Subcutaneous abdominal adipose tissue (tissue), 5 donors: ENCODE data around the gene CHP1.
"Not testable (repeated sequence)": the region's sequence is repeated elsewhere in the genome, so short reads cannot be mapped to it uniquely, and the experiment has no call there.

Experiments
- H3K27ac ChIP-seq: one replicate; pipeline ENCODE4 v1.7.0; 2013; ENCODE audit warnings: low read depth, mild to moderate bottlenecking, inconsistent platforms, low read length, moderate library complexity
- H3K27me3 ChIP-seq, 5 donors: one replicate each; pipeline ENCODE4 v1.7.0; 2013; ENCODE audit warnings: low read length in 5 of 5, inconsistent platforms in 1 of 5; ENCODE audit not compliant: control insufficient read depth in 5 of 5, insufficient read depth in 4 of 5
- H3K36me3 ChIP-seq, 5 donors: one replicate each; pipeline ENCODE4 v1.7.0; 2013; ENCODE audit warnings: low read length in 5 of 5; ENCODE audit not compliant: control insufficient read depth in 5 of 5, insufficient read depth in 5 of 5
- H3K4me1 ChIP-seq, 5 donors: one replicate each; pipeline ENCODE4 v1.7.0; 2013; ENCODE audit warnings: low read length in 5 of 5, mild to moderate bottlenecking in 3 of 5, moderate library complexity in 1 of 5; ENCODE audit not compliant: control insufficient read depth in 5 of 5, insufficient read depth in 5 of 5
- H3K4me3 ChIP-seq, 5 donors: one replicate each; pipeline ENCODE4 v1.7.0; 2013; ENCODE audit warnings: low read length in 5 of 5, low read depth in 1 of 5
- H3K9ac ChIP-seq, 5 donors: one replicate each; pipeline ENCODE4 v1.7.0; 2013; ENCODE audit warnings: low read length in 5 of 5, mild to moderate bottlenecking in 4 of 5, moderate library complexity in 3 of 5
- H3K9me3 ChIP-seq, 5 donors: one replicate each; pipeline ENCODE4 v1.7.0; 2013; ENCODE audit warnings: low read length in 5 of 5; ENCODE audit not compliant: control insufficient read depth in 5 of 5
- donor health status: healthy.
- donor health status: healthy.
- donor health status: healthy.
- donor health status: healthy.
- donor health status: healthy.

CHP1 gene

GRCh38 chr15:41278319-41278718, 47.3 kb downstream of the CHP1 start:
- no peak overlapping the region for H3K27ac ChIP-seq
- no peak overlapping the region for H3K4me3 ChIP-seq
- no peaks in the 10 kb centered on the region for H3K9me3 ChIP-seq
- peaks cover 0 to 5% (median 0%) of the 10 kb centered on the region in 5 donors for H3K4me1 ChIP-seq
- no peak overlapping the region for H3K9ac ChIP-seq
- peaks cover 21 to 58% (median 49%) of the 10 kb centered on the region in 5 donors for H3K36me3 ChIP-seq
- no peaks in the 10 kb centered on the region for H3K27me3 ChIP-seq

GRCh38 chr15:41279535-41280283, 48.6 kb downstream of the CHP1 start:
- Histone ChIP-seq H3K9ac (no peak overlapping the region), H3K36me3 (peaks cover 21 to 49% (median 43%) of the 10 kb centered on the region in 5 donors), H3K9me3 (no peaks in the 10 kb centered on the region), H3K27me3 (no peaks in the 10 kb centered on the region), H3K4me3 (no peak overlapping the region), H3K4me1 (peaks cover 0 to 13% (median 5%) of the 10 kb centered on the region in 5 donors), H3K27ac (no peak overlapping the region)

GRCh38 chr15:41281236-41281635, 50.2 kb downstream of the CHP1 start:
- Histone ChIP-seq H3K27ac (peak overlapping the region; percentile 9), H3K9ac (no peak overlapping the region), H3K36me3 (peaks cover 20 to 40% (median 34%) of the 10 kb centered on the region in 5 donors), H3K27me3 (no peaks in the 10 kb centered on the region), H3K4me3 (no peak overlapping the region), H3K4me1 (peaks cover 0 to 23% (median 16%) of the 10 kb centered on the region in 5 donors), H3K9me3 (no peaks in the 10 kb centered on the region)

GRCh38 chr15:41282436-41282835, 51.4 kb downstream of the CHP1 start:
- not testable (repeated sequence) for H3K9me3 ChIP-seq, H3K9ac ChIP-seq, H3K27me3 ChIP-seq, H3K4me3 ChIP-seq
- Histone ChIP-seq H3K36me3 (peaks cover 15 to 41% (median 33%) of the 10 kb centered on the region in 5 donors), H3K27ac (peak overlapping the region; percentile 9), H3K4me1 (peaks cover 0 to 28% (median 21%) of the 10 kb centered on the region in 5 donors)

- not testable (repeated sequence) for H3K9me3 ChIP-seq, H3K27me3 ChIP-seq
- Histone ChIP-seq H3K9ac (peak overlapping the region in 4 of 5 donors; percentile 68 to 94 (median 80)), H3K4me1 (peaks cover 0 to 29% (median 22%) of the 10 kb centered on the region in 5 donors), H3K4me3 (peak overlapping the region; percentile 68 to 99 (median 93)), H3K36me3 (peaks cover 16 to 45% (median 32%) of the 10 kb centered on the region in 5 donors), H3K27ac (peak overlapping the region; percentile 89)
Observed at GRCh38 chr15:41282980-41283652, 52.0 kb downstream of the CHP1 start.

- H3K36me3 ChIP-seq, result peaks cover 20 to 48% (median 34%) of the 10 kb centered on the region in 5 donors
- no peaks in the 10 kb centered on the region for H3K27me3 ChIP-seq
- H3K9ac ChIP-seq, result peak overlapping the region; percentile 77 to 94 (median 93)
- peaks cover 0 to 31% (median 29%) of the 10 kb centered on the region in 5 donors for H3K4me1 ChIP-seq
- peak overlapping the region; percentile 90 to 99 (median 94) for H3K4me3 ChIP-seq
- peak overlapping the region; percentile 89 for H3K27ac ChIP-seq
- H3K9me3 ChIP-seq, result no peaks in the 10 kb centered on the region
Observed at GRCh38 chr15:41283653-41284426, 52.8 kb downstream of the CHP1 start.

- H3K4me3 ChIP-seq, result peak overlapping the region; percentile 90 to 99 (median 94)
- H3K9ac ChIP-seq, result peak overlapping the region; percentile 77 to 94 (median 93)
- H3K4me1 ChIP-seq, result peaks cover 0 to 31% (median 29%) of the 10 kb centered on the region in 5 donors
Observed at GRCh38 chr15:41284427-41285177, 53.5 kb downstream of the CHP1 start.

GRCh38 chr15:41285285-41285684, 54.2 kb downstream of the CHP1 start:
- Histone ChIP-seq H3K4me1 (peaks cover 0 to 31% (median 29%) of the 10 kb centered on the region in 5 donors), H3K4me3 (peak overlapping the region; percentile 90 to 99 (median 94)), H3K36me3 (peaks cover 9 to 37% (median 23%) of the 10 kb centered on the region in 5 donors), H3K27me3 (no peaks in the 10 kb centered on the region), H3K27ac (peak overlapping the region; percentile 89), H3K9me3 (no peaks in the 10 kb centered on the region), H3K9ac (peak overlapping the region in 3 of 5 donors; percentile 91 to 94 (median 93))

More at GRCh38 chr15:41284427-41285177, 53.5 kb downstream of the CHP1 start:
- Histone ChIP-seq H3K27ac (peak overlapping the region; percentile 89), H3K9me3 (no peaks in the 10 kb centered on the region), H3K36me3 (peaks cover 16 to 44% (median 29%) of the 10 kb centered on the region in 5 donors), H3K27me3 (no peaks in the 10 kb centered on the region)

- Histone ChIP-seq H3K36me3 (peaks cover 9 to 45% (median 22%) of the 10 kb centered on the region in 5 donors), H3K9ac (no peak overlapping the region), H3K4me3 (no peak overlapping the region), H3K9me3 (no peaks in the 10 kb centered on the region), H3K27ac (peak overlapping the region; percentile 3), H3K4me1 (peaks cover 0 to 31% (median 29%) of the 10 kb centered on the region in 5 donors), H3K27me3 (no peaks in the 10 kb centered on the region)
Observed at GRCh38 chr15:41286665-41287333, 55.7 kb downstream of the CHP1 start.
